ENCODE data around the gene TMTC1. TPM values are rescaled to one million over a fixed set of nuclear protein-coding genes. Genes with fewer than 3 reads are reported as not detected.
"Not testable (repeated sequence)": the region's sequence is repeated elsewhere in the genome, so short reads cannot be mapped to it uniquely, and the experiment has no call there.

Gene TMTC1
- total RNA-seq, 2 experiments from 2014 or later: not detected

DNA sequence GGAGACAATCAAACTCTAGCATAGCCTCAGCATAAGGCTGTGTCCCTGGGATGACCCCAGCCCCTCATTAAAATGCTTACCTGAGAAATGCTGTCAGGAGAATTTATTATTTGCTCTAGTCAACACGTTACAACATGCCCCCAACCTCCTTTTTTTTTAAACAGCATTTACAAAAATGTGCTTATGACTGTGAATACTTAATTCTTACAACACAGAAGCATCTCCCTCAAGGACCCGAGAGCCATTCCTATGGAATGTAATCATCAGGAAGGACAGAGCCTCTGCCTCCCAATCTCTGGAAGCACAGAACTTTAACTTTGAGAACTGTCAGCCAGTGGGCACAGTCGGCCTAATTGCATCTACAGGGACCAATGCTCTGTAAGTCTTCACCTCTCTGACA, 149.7 kb downstream of the TMTC1 start:
- TF ChIP-seq, protein P1, sequence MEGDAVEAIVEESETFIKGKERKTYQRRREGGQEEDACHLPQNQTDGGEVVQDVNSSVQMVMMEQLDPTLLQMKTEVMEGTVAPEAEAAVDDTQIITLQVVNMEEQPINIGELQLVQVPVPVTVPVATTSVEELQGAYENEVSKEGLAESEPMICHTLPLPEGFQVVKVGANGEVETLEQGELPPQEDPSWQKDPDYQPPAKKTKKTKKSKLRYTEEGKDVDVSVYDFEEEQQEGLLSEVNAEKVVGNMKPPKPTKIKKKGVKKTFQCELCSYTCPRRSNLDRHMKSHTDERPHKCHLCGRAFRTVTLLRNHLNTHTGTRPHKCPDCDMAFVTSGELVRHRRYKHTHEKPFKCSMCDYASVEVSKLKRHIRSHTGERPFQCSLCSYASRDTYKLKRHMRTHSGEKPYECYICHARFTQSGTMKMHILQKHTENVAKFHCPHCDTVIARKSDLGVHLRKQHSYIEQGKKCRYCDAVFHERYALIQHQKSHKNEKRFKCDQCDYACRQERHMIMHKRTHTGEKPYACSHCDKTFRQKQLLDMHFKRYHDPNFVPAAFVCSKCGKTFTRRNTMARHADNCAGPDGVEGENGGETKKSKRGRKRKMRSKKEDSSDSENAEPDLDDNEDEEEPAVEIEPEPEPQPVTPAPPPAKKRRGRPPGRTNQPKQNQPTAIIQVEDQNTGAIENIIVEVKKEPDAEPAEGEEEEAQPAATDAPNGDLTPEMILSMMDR (IDR thresholded peaks at IDR 0.05): no peak
- DNase-seq (no peak), ATAC-seq (no peak)
- Mint-ChIP-seq H3K36me3 (ENCODE audit: low read depth) (no peaks in the 10 kb centered on the region), H3K4me3 (no peak overlapping the region), H3K4me1 (ENCODE audit: low read depth) (no peaks in the 10 kb centered on the region), H3K9me3 (no peaks in the 10 kb centered on the region), H3K27me3 (peaks cover 3% of the 10 kb centered on the region), H3K27ac (no peak overlapping the region)
- ChIA-PET POLR2A (no interaction called here), CTCF (no interaction called here)
- intact Hi-C loops (cut with micrococcal nuclease): no loop called here

- H3K36me3 Mint-ChIP-seq (ENCODE audit: low read depth); H3K9me3 Mint-ChIP-seq; H3K4me1 Mint-ChIP-seq (ENCODE audit: low read depth); DNase-seq; H3K27ac Mint-ChIP-seq; POLR2A ChIA-PET; H3K27me3 Mint-ChIP-seq; intact Hi-C loops (cut with micrococcal nuclease); H3K4me3 Mint-ChIP-seq; ATAC-seq: not testable (repeated sequence)
- CTCF ChIA-PET: interaction anchor here (0.6 kb wide), 1 partner anchor 1160 kb away, joined by 3 read pairs; no protein-coding TSS in a partner anchor
These were observed 153.6 kb downstream of the TMTC1 start for GRCh38 chr12:29630164-29630563.

DNA sequence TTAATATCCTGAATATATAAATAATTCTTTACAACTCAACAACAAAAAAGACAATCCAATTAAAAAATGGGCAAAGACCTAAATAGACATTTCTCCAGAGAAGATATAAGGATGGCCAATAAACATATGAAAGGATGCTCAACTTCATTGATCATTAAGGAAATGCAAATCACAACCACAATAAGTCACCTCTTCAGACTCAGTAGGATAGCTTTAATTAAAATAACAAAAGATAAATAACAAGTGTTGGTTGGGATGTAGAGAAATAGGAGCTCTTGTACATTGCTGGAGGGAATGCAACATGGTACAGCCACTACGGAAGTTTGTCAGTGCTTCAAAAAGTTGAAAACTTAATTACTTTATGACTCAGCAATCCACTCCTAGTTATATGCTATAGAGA, 156.5 kb downstream of the TMTC1 start:
- no peaks in the 10 kb centered on the region for H3K4me1 Mint-ChIP-seq (ENCODE audit: low read depth)

GRCh38 chr12:29625359-29625953, 158.3 kb downstream of the TMTC1 start:
- Mint-ChIP-seq H3K36me3 (ENCODE audit: low read depth) (no peaks in the 10 kb centered on the region), H3K4me1 (ENCODE audit: low read depth) (no peaks in the 10 kb centered on the region), H3K9me3 (peaks cover 5% of the 10 kb centered on the region), H3K4me3 (no peak overlapping the region), H3K27me3 (peaks cover 1% of the 10 kb centered on the region), H3K27ac (no peak overlapping the region)
- ATAC-seq: no peak
- ChIA-PET CTCF (no interaction called here), POLR2A (no interaction called here)
- intact Hi-C loops (cut with micrococcal nuclease): no loop called here
- TF ChIP-seq, protein P1 (IDR thresholded peaks at IDR 0.05): no peak
- no peak for DNase-seq

More for the DNA sequence above, 156.5 kb downstream of the TMTC1 start:
- ATAC-seq (no peak), DNase-seq (no peak)
- ChIA-PET CTCF (no interaction called here), POLR2A (no interaction called here)
- no peaks in the 10 kb centered on the region for H3K36me3 Mint-ChIP-seq (ENCODE audit: low read depth)
- no peaks in the 10 kb centered on the region for H3K27me3 Mint-ChIP-seq
- no peak overlapping the region for H3K27ac Mint-ChIP-seq
- TF ChIP-seq, protein P1 (IDR thresholded peaks at IDR 0.05): no peak
- no peak overlapping the region for H3K4me3 Mint-ChIP-seq
- intact Hi-C loops (cut with micrococcal nuclease): no loop called here
- peaks cover 5% of the 10 kb centered on the region for H3K9me3 Mint-ChIP-seq

- TF ChIP-seq, protein P1 (IDR thresholded peaks at IDR 0.05): no peak
- Mint-ChIP-seq H3K27me3 (peaks cover 1% of the 10 kb centered on the region), H3K4me3 (no peak overlapping the region), H3K27ac (no peak overlapping the region), H3K36me3 (ENCODE audit: low read depth) (no peaks in the 10 kb centered on the region), H3K4me1 (ENCODE audit: low read depth) (no peaks in the 10 kb centered on the region), H3K9me3 (no peaks in the 10 kb centered on the region)
- no peak for ATAC-seq
- intact Hi-C loops (cut with micrococcal nuclease): no loop called here
- ChIA-PET CTCF (no interaction called here), POLR2A (no interaction called here)
- no peak for DNase-seq
These were observed 161.5 kb downstream of the TMTC1 start for GRCh38 chr12:29622251-29622650.

DNA sequence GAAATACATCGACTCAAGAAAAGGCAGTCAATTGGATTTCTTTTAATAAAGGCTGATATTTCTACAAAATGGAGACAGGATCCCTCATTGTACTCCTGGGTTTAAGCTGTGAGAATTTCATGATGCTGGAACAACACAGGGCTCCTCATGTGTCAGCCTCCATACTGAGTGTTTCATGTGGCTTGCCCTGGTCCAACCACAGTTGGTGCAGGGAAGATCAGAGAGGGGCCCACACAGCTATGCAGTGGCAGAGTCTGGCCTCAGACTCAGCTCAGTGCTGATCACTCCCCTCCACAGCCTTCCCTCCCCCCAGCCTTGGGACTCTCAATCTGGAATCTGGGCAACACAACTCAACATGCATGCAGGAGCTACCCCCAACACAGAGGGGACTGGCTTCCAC, 163.7 kb downstream of the TMTC1 start:
- H3K27me3 Mint-ChIP-seq: peaks cover 3% of the 10 kb centered on the region
- TF ChIP-seq, protein P1 (IDR thresholded peaks at IDR 0.05): no peak
- ChIA-PET CTCF (no interaction called here), POLR2A (no interaction called here)
- DNase-seq: no peak
- no peak overlapping the region for H3K4me3 Mint-ChIP-seq
- H3K4me1 Mint-ChIP-seq (ENCODE audit: low read depth): no peaks in the 10 kb centered on the region
- no peak for ATAC-seq
- no peaks in the 10 kb centered on the region for H3K9me3 Mint-ChIP-seq
- no peak overlapping the region for H3K27ac Mint-ChIP-seq
- intact Hi-C loops (cut with micrococcal nuclease): no loop called here
- no peaks in the 10 kb centered on the region for H3K36me3 Mint-ChIP-seq (ENCODE audit: low read depth)
